A549 (cell line): ENCODE measurements around the gene ADAMTS14. TPM values are rescaled to one million over a fixed set of nuclear protein-coding genes. Genes with fewer than 3 reads are reported as not detected.

Experiments
- ATAC-seq, 2 experiments: fragments of 200-7000 bp in 1 of 2; fragments of >200 bp in 1 of 2; cut with Nextera tagmentation in 1 of 2; cut with Tn5 transposase in 1 of 2; 3 replicates each; pipeline versions ENCODE4 v1.8.0 to v1.9.1; 2018 to 2020; ENCODE audit warnings: mild to moderate bottlenecking in 1 of 2, moderate library complexity in 1 of 2
- CTCF ChIA-PET: fragments of 300-600 bp; sonication (Branson Sonifier 250); formaldehyde crosslinking; extraction: SDS; loops from one replicate; lab custom pipeline; 2021; ENCODE audit warnings: antibody characterized with exemption, inconsistent platforms; lab: Yijun Ruan, JAX
- POLR2A ChIA-PET: fragments of 350-600 bp; formaldehyde crosslinking; extraction: SDS; loops from one replicate; lab custom pipeline; 2021; ENCODE audit warnings: antibody characterized with exemption, inconsistent platforms; lab: Yijun Ruan, JAX
- DNase-seq, 2 experiments: peaks; one replicate each; pipeline versions ENCODE4 v3.0.0 to v3.0.0-alpha.2; 2011 to 2016; ENCODE audit warnings: low read depth in 1 of 2, low spot score in 1 of 2
- FAIRE-seq: peaks from 2 replicates; lab custom pipeline; 2011; peaks lifted over from hg19 to GRCh38; lab: Jason Lieb, UNC
- H3K27ac ChIP-seq, 2 experiments: fragments of >200 bp; sonication (Bioruptor Twin); formaldehyde crosslinking; 3 replicates each; pipeline ENCODE4 v1.5.1; 2016 to 2017
- H3K4me1 ChIP-seq: fragments of >200 bp; sonication (Bioruptor Twin); formaldehyde crosslinking; 3 replicates; pipeline ENCODE4 v1.6.1; 2016
- H3K4me2 ChIP-seq: fragments of >200 bp; sonication (Bioruptor Twin); formaldehyde crosslinking; 3 replicates; pipeline ENCODE4 v1.6.1; 2016
- H3K4me3 ChIP-seq: fragments of >200 bp; sonication (Bioruptor Twin); formaldehyde crosslinking; 3 replicates; pipeline ENCODE4 v1.5.1; 2016
- H3K9me3 ChIP-seq: fragments of >200 bp; sonication (Bioruptor Twin); formaldehyde crosslinking; 3 replicates; pipeline ENCODE4 v1.6.1; 2016
- EHF ChIP-seq: fragments of 250-450 bp; sonication (Bioruptor Pico); IDR thresholded peaks from 2 replicates; pipeline ENCODE4 v1.5.0; 2020; ENCODE audit warnings: mild to moderate bottlenecking
- FOSB ChIP-seq: fragments of 250-450 bp; sonication (Bioruptor Pico); IDR thresholded peaks from 2 replicates; pipeline ENCODE4 v1.5.0; 2020; ENCODE audit warnings: mild to moderate bottlenecking, moderate library complexity
- FOXS1 ChIP-seq: fragments of 250-450 bp; sonication (Bioruptor Pico); IDR thresholded peaks from 2 replicates; pipeline ENCODE4 v1.5.0; 2020; ENCODE audit warnings: mild to moderate bottlenecking, moderate library complexity
- HDAC2 ChIP-seq: fragments of 200-600 bp; sonication (generic); IDR thresholded peaks from 2 replicates; pipeline ENCODE4 v1.6.1; 2016
- HOXB13 ChIP-seq: fragments of 250-450 bp; sonication (Bioruptor Pico); IDR thresholded peaks from 2 replicates; pipeline ENCODE4 v1.5.0; 2020; ENCODE audit warnings: low read depth, mild to moderate bottlenecking, moderate library complexity
- HOXB5 ChIP-seq: fragments of 250-450 bp; sonication (Bioruptor Pico); IDR thresholded peaks from 2 replicates; pipeline ENCODE4 v1.5.0; 2020; ENCODE audit warnings: mild to moderate bottlenecking, moderate library complexity
- JUNB ChIP-seq: fragments of >200 bp; sonication (Bioruptor Twin); formaldehyde crosslinking; IDR thresholded peaks from 2 replicates; pipeline ENCODE4 v1.6.1; 2016
- KDM5A ChIP-seq: fragments of 200-600 bp; sonication (generic); IDR thresholded peaks from 2 replicates; pipeline ENCODE4 v1.6.1; 2016; ENCODE audit warnings: antibody characterized with exemption, mild to moderate bottlenecking
- MYC ChIP-seq: IDR thresholded peaks from 2 replicates; pipeline ENCODE4 v1.6.1; 2012; ENCODE audit warnings: mild to moderate bottlenecking, inconsistent platforms, low read length, improper control_type of control experiment, borderline replicate concordance
- NFE2L2 ChIP-seq: fragments of 150-350 bp; conservative IDR thresholded peaks from 2 replicates; pipeline ENCODE4 v1.6.1; 2014; ENCODE audit warnings: low read length
- NPAS2 ChIP-seq: fragments of 250-450 bp; sonication (Bioruptor Pico); IDR thresholded peaks from 2 replicates; pipeline ENCODE4 v1.8.0; 2022; ENCODE audit warnings: mild to moderate bottlenecking, moderate library complexity, borderline replicate concordance
- PHF8 ChIP-seq: fragments of 200-600 bp; sonication (generic); IDR thresholded peaks from 2 replicates; pipeline ENCODE4 v1.6.1; 2016; ENCODE audit warnings: low read depth, mild to moderate bottlenecking, antibody characterized with exemption, moderate library complexity, borderline replicate concordance
- RAD21 ChIP-seq, 2 experiments: fragments of >200 bp in 1 of 2; sonication (Bioruptor Twin) in 1 of 2; formaldehyde crosslinking in 1 of 2; IDR thresholded peaks in 1 of 2; conservative IDR thresholded peaks in 1 of 2; 2 replicates in 1 of 2; 3 replicates in 1 of 2; pipeline ENCODE4 v1.6.1; 2012 to 2018; ENCODE audit warnings: inconsistent platforms in 1 of 2
- RARB ChIP-seq: fragments of 250-450 bp; sonication (Bioruptor Pico); IDR thresholded peaks from 2 replicates; pipeline ENCODE4 v1.8.0; 2021; ENCODE audit warnings: mild to moderate bottlenecking, moderate library complexity
- RCOR1 ChIP-seq: fragments of 150-350 bp; IDR thresholded peaks from 2 replicates; pipeline ENCODE4 v1.6.1; 2014; ENCODE audit warnings: antibody characterized with exemption, low read length, low read depth
- RFX5 ChIP-seq: fragments of 450-650 bp; IDR thresholded peaks from 2 replicates; pipeline ENCODE4 v1.7.1; 2014; ENCODE audit warnings: antibody characterized with exemption, mild to moderate bottlenecking, moderate library complexity
- SMC3 ChIP-seq: fragments of >200 bp; sonication (Bioruptor Twin); formaldehyde crosslinking; IDR thresholded peaks from 3 replicates; pipeline ENCODE4 v1.6.1; 2018; ENCODE audit warnings: inconsistent platforms
- SREBF2 ChIP-seq: fragments of 450-650 bp; IDR thresholded peaks from 2 replicates; pipeline ENCODE4 v1.6.1; 2014; ENCODE audit warnings: mild to moderate bottlenecking, moderate library complexity
- ZC3H11A ChIP-seq: fragments of 450-650 bp; IDR thresholded peaks from 2 replicates; pipeline ENCODE4 v1.6.1; 2014; ENCODE audit warnings: antibody characterized with exemption, mild to moderate bottlenecking
- ZNF302 ChIP-seq: fragments of 250-450 bp; sonication (Bioruptor Pico); IDR thresholded peaks from 2 replicates; pipeline ENCODE4 v1.9.0; 2021; ENCODE audit warnings: inconsistent platforms, mild to moderate bottlenecking, moderate library complexity
- ZSCAN20 ChIP-seq: fragments of 250-450 bp; sonication (Bioruptor Pico); IDR thresholded peaks from 2 replicates; pipeline ENCODE4 v1.8.0; 2022; ENCODE audit warnings: mild to moderate bottlenecking, moderate library complexity
- WGBS: methylation state at CpG from one replicate; pipeline ENCODE4 v1.1.6; 2017; ENCODE audit errors: missing lambda C conversion rate; 5-methylcytosine and 5-hydroxymethylcytosine counted together
- polyA plus RNA-seq, 4 experiments: library from polyadenylated mRNA; depleted of rRNA in 3 of 4; stranded (reverse); fragments of >200 nt; fragmentation: RNase III in 1 of 4; extraction: RNeasy Plus Mini Kit Qiagen cat#74134 plus additional on column Dnase treatment in 1 of 4; gene quantifications; 2 replicates in 3 of 4; 3 replicates in 1 of 4; pipeline ENCODE4 v1.2.3, GENCODE V29; 2011 to 2017
- TF ChIP-seq, protein P1 (sequence below): fragments of >200 bp; sonication (Bioruptor Twin); formaldehyde crosslinking; IDR thresholded peaks from 3 replicates; pipeline ENCODE4 v1.5.1; 2016
- TF ChIP-seq, protein P2 (sequence below): fragments of 250-450 bp; sonication (Bioruptor Pico); IDR thresholded peaks from 2 replicates; pipeline ENCODE4 v1.5.0; 2021; ENCODE audit warnings: mild to moderate bottlenecking, moderate library complexity, borderline replicate concordance
- TF ChIP-seq, protein P3 (sequence below): fragments of >200 bp; sonication (Bioruptor Twin); formaldehyde crosslinking; IDR thresholded peaks from 3 replicates; pipeline ENCODE4 v1.6.1; 2016
- TF ChIP-seq, protein P4 (sequence below): fragments of 250-450 bp; sonication (Bioruptor Pico); IDR thresholded peaks from 2 replicates; pipeline ENCODE4 v1.5.0; 2020; ENCODE audit warnings: low read depth, mild to moderate bottlenecking, moderate library complexity

Gene ADAMTS14
- polyA plus RNA-seq, 2 of the 4 experiments (the other 2 are of a cell fraction): 0.03 TPM; not detected in 1

DNA sequence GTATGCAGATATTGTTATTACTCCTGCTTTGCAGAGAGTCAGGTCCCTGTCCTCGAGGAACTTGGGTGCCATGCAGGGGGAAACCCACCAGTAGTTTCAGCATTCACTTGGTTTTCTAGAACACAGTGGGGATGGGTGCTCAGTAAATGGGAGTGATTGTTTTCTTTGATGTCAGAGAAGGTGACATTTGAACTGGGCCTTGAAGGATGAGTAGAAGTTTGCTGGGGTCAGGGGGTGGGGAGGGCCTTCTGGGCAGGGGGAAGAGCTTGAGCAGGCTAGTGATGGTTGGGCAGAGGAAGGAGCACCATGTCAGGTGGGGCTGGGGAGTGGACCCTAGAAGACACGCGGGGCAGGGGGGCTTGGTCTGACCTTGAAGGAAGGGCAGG is 5.9 kb downstream of the ADAMTS14 start:
- FAIRE-seq: no peak
- H3K4me3 ChIP-seq: no peak overlapping the region
- H3K4me2 ChIP-seq: no peak overlapping the region
- no peaks in the 10 kb centered on the region for H3K9me3 ChIP-seq
- POLR2A ChIA-PET: no interaction called here
- CTCF ChIA-PET: interaction anchor here (1.0 kb wide), 1 partner anchor 128 kb away, joined by 3 read pairs; no protein-coding TSS in a partner anchor
- H3K27ac ChIP-seq: no peak overlapping the region
- TF ChIP-seq MYC (no peak), RCOR1 (no peak)
- 67% methylated on average over 3 of the region's 3 CpGs for WGBS
- DNase-seq: no peak
- 0 out of 3 replicates have a peak, but pooled peaks cover 3% of the 10 kb centered on the region for H3K4me1 ChIP-seq
- ATAC-seq: no peak

DNA sequence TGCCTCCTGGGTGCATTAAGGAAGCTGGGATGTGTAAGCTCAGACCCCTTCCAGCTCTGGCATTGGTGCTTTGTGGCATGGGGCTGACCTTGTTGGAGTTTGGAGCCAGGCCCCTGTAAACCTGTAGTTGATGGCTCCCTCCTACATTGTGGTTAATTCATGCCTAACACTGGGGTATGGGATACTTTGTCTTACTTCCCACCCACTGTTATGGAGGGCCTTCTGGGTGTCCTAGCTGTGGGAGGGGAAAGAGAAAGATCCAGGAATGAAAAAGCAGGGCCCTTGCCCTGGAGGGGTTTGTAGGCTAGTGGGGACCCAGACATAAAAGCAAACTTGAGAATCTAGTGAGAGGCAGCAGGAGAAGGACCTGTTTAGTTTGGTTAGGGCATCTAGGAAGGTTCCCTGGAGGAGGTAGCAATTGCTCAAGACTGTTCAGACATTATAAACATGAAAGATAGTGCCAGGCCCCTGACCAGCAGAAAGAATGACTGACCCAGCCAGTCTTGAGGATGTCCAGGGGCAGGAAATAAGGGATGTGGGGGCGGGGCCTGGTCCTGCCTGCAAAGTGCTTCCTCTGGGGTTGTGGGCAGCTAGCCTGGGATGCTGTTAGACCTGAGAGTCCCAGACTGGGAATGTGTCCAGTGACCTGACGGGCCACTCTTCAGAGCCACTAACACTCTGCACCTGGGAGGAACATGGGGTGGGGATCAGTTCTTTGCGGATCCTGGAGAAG is 6.6 kb downstream of the ADAMTS14 start:
- no peak for DNase-seq
- 0 out of 3 replicates have a peak, but pooled peaks cover 2% of the 10 kb centered on the region for H3K4me1 ChIP-seq
- no peak overlapping the region for H3K27ac ChIP-seq
- no peak for TF ChIP-seq RAD21 (conservative IDR thresholded peaks at IDR 0.05 in 1 of 2, IDR thresholded peaks at IDR 0.05 in 1 of 2)
- no peak for TF ChIP-seq RFX5
- TF ChIP-seq RARB (CRISPR knock-in tag): no peak
- no peak for TF ChIP-seq PHF8
- TF ChIP-seq NFE2L2: no peak
- no peak for TF ChIP-seq HDAC2
- TF ChIP-seq NPAS2 (CRISPR knock-in tag): no peak
- TF ChIP-seq JUNB: no peak
- H3K4me3 ChIP-seq: no peak overlapping the region
- 69% methylated on average over 3 of the region's 3 CpGs for WGBS
- POLR2A ChIA-PET: no interaction called here
- CTCF ChIA-PET: no interaction called here
- no peak for FAIRE-seq
- H3K9me3 ChIP-seq: no peaks in the 10 kb centered on the region
- ATAC-seq: no peak
- H3K4me2 ChIP-seq: no peak overlapping the region

DNA sequence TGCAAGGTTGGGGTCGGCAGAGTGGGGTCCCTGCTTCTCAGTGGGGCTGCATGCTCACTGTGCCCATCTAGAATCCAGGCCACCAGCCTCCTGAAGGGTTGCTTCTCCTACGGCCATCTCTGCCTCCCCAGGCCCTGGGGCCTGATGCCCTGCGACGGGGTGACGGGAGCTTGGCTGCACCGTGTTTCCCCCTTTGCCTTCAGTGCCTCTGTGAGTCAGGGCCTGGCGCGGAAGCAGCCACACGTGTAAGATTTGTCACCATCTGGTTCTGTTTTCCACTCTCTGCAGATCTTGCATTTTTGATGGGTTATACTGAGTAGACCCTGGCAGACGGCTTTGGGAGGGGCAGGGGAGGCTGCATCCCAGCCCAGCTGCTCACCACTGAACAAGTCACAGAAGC is 7.2 kb downstream of the ADAMTS14 start:
- Histone ChIP-seq H3K27ac (no peak overlapping the region), H3K4me3 (no peak overlapping the region), H3K4me1 (no peaks in the 10 kb centered on the region)
- WGBS: 76% methylated on average over 10 of the region's 10 CpGs
- ATAC-seq: no peak
- TF ChIP-seq RAD21 (conservative IDR thresholded peaks at IDR 0.05 in 1 of 2, IDR thresholded peaks at IDR 0.05 in 1 of 2) (no peak), HOXB5 (no peak), ZSCAN20 (CRISPR knock-in tag) (no peak), HDAC2 (no peak), FOXS1 (CRISPR knock-in tag) (no peak), KDM5A (no peak), EHF (CRISPR knock-in tag) (no peak), ZC3H11A (no peak), SREBF2 (no peak), HOXB13 (CRISPR knock-in tag) (no peak), FOSB (CRISPR knock-in tag) (no peak), NFE2L2 (no peak), ZNF302 (no peak), SMC3 (no peak)
- TF ChIP-seq, protein P1, sequence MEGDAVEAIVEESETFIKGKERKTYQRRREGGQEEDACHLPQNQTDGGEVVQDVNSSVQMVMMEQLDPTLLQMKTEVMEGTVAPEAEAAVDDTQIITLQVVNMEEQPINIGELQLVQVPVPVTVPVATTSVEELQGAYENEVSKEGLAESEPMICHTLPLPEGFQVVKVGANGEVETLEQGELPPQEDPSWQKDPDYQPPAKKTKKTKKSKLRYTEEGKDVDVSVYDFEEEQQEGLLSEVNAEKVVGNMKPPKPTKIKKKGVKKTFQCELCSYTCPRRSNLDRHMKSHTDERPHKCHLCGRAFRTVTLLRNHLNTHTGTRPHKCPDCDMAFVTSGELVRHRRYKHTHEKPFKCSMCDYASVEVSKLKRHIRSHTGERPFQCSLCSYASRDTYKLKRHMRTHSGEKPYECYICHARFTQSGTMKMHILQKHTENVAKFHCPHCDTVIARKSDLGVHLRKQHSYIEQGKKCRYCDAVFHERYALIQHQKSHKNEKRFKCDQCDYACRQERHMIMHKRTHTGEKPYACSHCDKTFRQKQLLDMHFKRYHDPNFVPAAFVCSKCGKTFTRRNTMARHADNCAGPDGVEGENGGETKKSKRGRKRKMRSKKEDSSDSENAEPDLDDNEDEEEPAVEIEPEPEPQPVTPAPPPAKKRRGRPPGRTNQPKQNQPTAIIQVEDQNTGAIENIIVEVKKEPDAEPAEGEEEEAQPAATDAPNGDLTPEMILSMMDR: no peak
- TF ChIP-seq, protein P2, sequence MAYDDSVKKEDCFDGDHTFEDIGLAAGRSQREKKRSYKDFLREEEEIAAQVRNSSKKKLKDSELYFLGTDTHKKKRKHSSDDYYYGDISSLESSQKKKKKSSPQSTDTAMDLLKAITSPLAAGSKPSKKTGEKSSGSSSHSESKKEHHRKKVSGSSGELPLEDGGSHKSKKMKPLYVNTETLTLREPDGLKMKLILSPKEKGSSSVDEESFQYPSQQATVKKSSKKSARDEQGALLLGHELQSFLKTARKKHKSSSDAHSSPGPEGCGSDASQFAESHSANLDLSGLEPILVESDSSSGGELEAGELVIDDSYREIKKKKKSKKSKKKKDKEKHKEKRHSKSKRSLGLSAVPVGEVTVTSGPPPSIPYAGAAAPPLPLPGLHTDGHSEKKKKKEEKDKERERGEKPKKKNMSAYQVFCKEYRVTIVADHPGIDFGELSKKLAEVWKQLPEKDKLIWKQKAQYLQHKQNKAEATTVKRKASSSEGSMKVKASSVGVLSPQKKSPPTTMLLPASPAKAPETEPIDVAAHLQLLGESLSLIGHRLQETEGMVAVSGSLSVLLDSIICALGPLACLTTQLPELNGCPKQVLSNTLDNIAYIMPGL: no peak
- TF ChIP-seq, protein P3, sequence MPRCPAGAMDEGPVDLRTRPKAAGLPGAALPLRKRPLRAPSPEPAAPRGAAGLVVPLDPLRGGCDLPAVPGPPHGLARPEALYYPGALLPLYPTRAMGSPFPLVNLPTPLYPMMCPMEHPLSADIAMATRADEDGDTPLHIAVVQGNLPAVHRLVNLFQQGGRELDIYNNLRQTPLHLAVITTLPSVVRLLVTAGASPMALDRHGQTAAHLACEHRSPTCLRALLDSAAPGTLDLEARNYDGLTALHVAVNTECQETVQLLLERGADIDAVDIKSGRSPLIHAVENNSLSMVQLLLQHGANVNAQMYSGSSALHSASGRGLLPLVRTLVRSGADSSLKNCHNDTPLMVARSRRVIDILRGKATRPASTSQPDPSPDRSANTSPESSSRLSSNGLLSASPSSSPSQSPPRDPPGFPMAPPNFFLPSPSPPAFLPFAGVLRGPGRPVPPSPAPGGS: no peak
- TF ChIP-seq, protein P4, sequence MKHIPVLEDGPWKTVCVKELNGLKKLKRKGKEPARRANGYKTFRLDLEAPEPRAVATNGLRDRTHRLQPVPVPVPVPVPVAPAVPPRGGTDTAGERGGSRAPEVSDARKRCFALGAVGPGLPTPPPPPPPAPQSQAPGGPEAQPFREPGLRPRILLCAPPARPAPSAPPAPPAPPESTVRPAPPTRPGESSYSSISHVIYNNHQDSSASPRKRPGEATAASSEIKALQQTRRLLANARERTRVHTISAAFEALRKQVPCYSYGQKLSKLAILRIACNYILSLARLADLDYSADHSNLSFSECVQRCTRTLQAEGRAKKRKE (CRISPR knock-in tag): no peak
- TF ChIP-seq, all 56 proteins: peak for 0
- CTCF ChIA-PET: no interaction called here
- no peaks in the 10 kb centered on the region for H3K9me3 ChIP-seq
- H3K4me2 ChIP-seq: no peak overlapping the region
- POLR2A ChIA-PET: no interaction called here
- FAIRE-seq (no peak), DNase-seq (no peak)
